ENCODE measurements around the gene LCAT. TPM values are rescaled to one million over a fixed set of nuclear protein-coding genes. Genes with fewer than 3 reads are reported as not detected.

The LCAT gene
- total and polyA plus RNA-seq, 4 donors = 10.6 to 178 (median 45.9) TPM

GRCh38 chr16:67924140-67924906 lies 19.6 kb downstream of the LCAT start:
- WGBS, 2 donors = 86 to 93% methylated on average over 10 of the region's 10 CpGs
- H3K27me3 ChIP-seq (ENCODE audit: control insufficient read depth in 1 of 2, insufficient read depth in 2 of 2, low read length in 1 of 2) = no peaks in the 10 kb centered on the region
- no peaks in the 10 kb centered on the region for H3K4me1 ChIP-seq (ENCODE audit: control insufficient read depth in 1 of 2, insufficient read depth in 2 of 2, low read length in 2 of 2)
- DNase-seq (no peak), ATAC-seq (ENCODE audit: low FRiP score) (no peak)
- no peak overlapping the region for H3K27ac ChIP-seq (ENCODE audit: low read depth in 1 of 2, low read length in 2 of 2)
- H3K9me3 ChIP-seq (ENCODE audit: control insufficient read depth, low read length) = no peaks in the 10 kb centered on the region
- no peak overlapping the region for H3K4me3 ChIP-seq (ENCODE audit: low read length in 2 of 2)
- H3K36me3 ChIP-seq (ENCODE audit: control insufficient read depth in 1 of 2, insufficient read depth in 2 of 2, low read length in 1 of 2) = peaks cover 0 to 2% of the 10 kb centered on the region in 2 donors
- intact Hi-C loops (cut with DNase I) = no loop called here

GRCh38 chr16:67923414-67924116 lies 20.4 kb downstream of the LCAT start:
- no peak for ATAC-seq (ENCODE audit: low FRiP score)
- Histone ChIP-seq H3K4me3 (ENCODE audit: low read length in 2 of 2) (no peak overlapping the region), H3K36me3 (ENCODE audit: control insufficient read depth in 1 of 2, insufficient read depth in 2 of 2, low read length in 1 of 2) (peaks cover 0 to 2% of the 10 kb centered on the region in 2 donors), H3K4me1 (ENCODE audit: control insufficient read depth in 1 of 2, insufficient read depth in 2 of 2, low read length in 2 of 2) (no peaks in the 10 kb centered on the region), H3K27ac (ENCODE audit: low read depth in 1 of 2, low read length in 2 of 2) (no peak overlapping the region), H3K9me3 (ENCODE audit: control insufficient read depth, low read length) (no peaks in the 10 kb centered on the region), H3K27me3 (ENCODE audit: control insufficient read depth in 1 of 2, insufficient read depth in 2 of 2, low read length in 1 of 2) (no peaks in the 10 kb centered on the region)
- WGBS, 2 donors = 71 to 75% methylated on average over 10 of the region's 10 CpGs
- no peak for DNase-seq
- intact Hi-C loops (cut with DNase I) = no loop called here

- no peak for DNase-seq
- Histone ChIP-seq H3K4me3 (ENCODE audit: low read length in 2 of 2) (no peak overlapping the region), H3K27me3 (ENCODE audit: control insufficient read depth in 1 of 2, insufficient read depth in 2 of 2, low read length in 1 of 2) (no peaks in the 10 kb centered on the region), H3K9me3 (ENCODE audit: control insufficient read depth, low read length) (no peaks in the 10 kb centered on the region), H3K36me3 (ENCODE audit: control insufficient read depth in 1 of 2, insufficient read depth in 2 of 2, low read length in 1 of 2) (peaks cover 0 to 2% of the 10 kb centered on the region in 2 donors), H3K27ac (ENCODE audit: low read depth in 1 of 2, low read length in 2 of 2) (no peak overlapping the region), H3K4me1 (ENCODE audit: control insufficient read depth in 1 of 2, insufficient read depth in 2 of 2, low read length in 2 of 2) (no peaks in the 10 kb centered on the region)
- 85 to 86% methylated on average over 8 of the region's 8 CpGs for WGBS, 2 donors
- ATAC-seq (ENCODE audit: low FRiP score) = no peak
- intact Hi-C loops (cut with DNase I) = no loop called here
Measured at GRCh38 chr16:67922740-67923139, 21.2 kb downstream of the LCAT start.

GRCh38 chr16:67922221-67922620 lies 21.7 kb downstream of the LCAT start:
- Histone ChIP-seq H3K4me1 (ENCODE audit: control insufficient read depth in 1 of 2, insufficient read depth in 2 of 2, low read length in 2 of 2) (no peaks in the 10 kb centered on the region), H3K27me3 (ENCODE audit: control insufficient read depth in 1 of 2, insufficient read depth in 2 of 2, low read length in 1 of 2) (no peaks in the 10 kb centered on the region), H3K27ac (ENCODE audit: low read depth in 1 of 2, low read length in 2 of 2) (no peak overlapping the region), H3K4me3 (ENCODE audit: low read length in 2 of 2) (no peak overlapping the region), H3K36me3 (ENCODE audit: control insufficient read depth in 1 of 2, insufficient read depth in 2 of 2, low read length in 1 of 2) (no peaks in the 10 kb centered on the region), H3K9me3 (ENCODE audit: control insufficient read depth, low read length) (no peaks in the 10 kb centered on the region)
- DNase-seq (no peak), ATAC-seq (ENCODE audit: low FRiP score) (no peak)
- 83 to 88% methylated on average over 5 of the region's 5 CpGs for WGBS, 2 donors
- intact Hi-C loops (cut with DNase I) = no loop called here

GRCh38 chr16:67919622-67920221 lies 24.2 kb downstream of the LCAT start:
- no peaks in the 10 kb centered on the region for H3K27me3 ChIP-seq (ENCODE audit: control insufficient read depth in 1 of 2, insufficient read depth in 2 of 2, low read length in 1 of 2)
- H3K9me3 ChIP-seq (ENCODE audit: control insufficient read depth, low read length) = no peaks in the 10 kb centered on the region
- no peaks in the 10 kb centered on the region for H3K4me1 ChIP-seq (ENCODE audit: control insufficient read depth in 1 of 2, insufficient read depth in 2 of 2, low read length in 2 of 2)
- H3K27ac ChIP-seq (ENCODE audit: low read depth in 1 of 2, low read length in 2 of 2) = no peak overlapping the region
- 87 to 93% methylated on average over 6 of the region's 6 CpGs for WGBS, 2 donors
- intact Hi-C loops (cut with DNase I) = no loop called here
- no peaks in the 10 kb centered on the region for H3K36me3 ChIP-seq (ENCODE audit: control insufficient read depth in 1 of 2, insufficient read depth in 2 of 2, low read length in 1 of 2)
- no peak overlapping the region for H3K4me3 ChIP-seq (ENCODE audit: low read length in 2 of 2)
- ATAC-seq (ENCODE audit: low FRiP score) (no peak), DNase-seq (no peak)

- Histone ChIP-seq H3K27ac (ENCODE audit: low read depth in 1 of 2, low read length in 2 of 2) (no peak overlapping the region), H3K9me3 (ENCODE audit: control insufficient read depth, low read length) (no peaks in the 10 kb centered on the region), H3K4me1 (ENCODE audit: control insufficient read depth in 1 of 2, insufficient read depth in 2 of 2, low read length in 2 of 2) (no peaks in the 10 kb centered on the region), H3K36me3 (ENCODE audit: control insufficient read depth in 1 of 2, insufficient read depth in 2 of 2, low read length in 1 of 2) (no peaks in the 10 kb centered on the region), H3K4me3 (ENCODE audit: low read length in 2 of 2) (no peak overlapping the region), H3K27me3 (ENCODE audit: control insufficient read depth in 1 of 2, insufficient read depth in 2 of 2, low read length in 1 of 2) (no peaks in the 10 kb centered on the region)
- intact Hi-C loops (cut with DNase I) = no loop called here
- WGBS, 2 donors = 68 to 71% methylated on average over 4 of the region's 4 CpGs
- no peak for ATAC-seq (ENCODE audit: low FRiP score)
- no peak for DNase-seq
Measured at GRCh38 chr16:67917852-67918236, 26.1 kb downstream of the LCAT start.

GRCh38 chr16:67917140-67917851 lies 26.6 kb downstream of the LCAT start:
- no peaks in the 10 kb centered on the region for H3K9me3 ChIP-seq (ENCODE audit: control insufficient read depth, low read length)
- WGBS, 2 donors = 7 to 12% methylated on average over 6 of the region's 6 CpGs
- no peaks in the 10 kb centered on the region for H3K36me3 ChIP-seq (ENCODE audit: control insufficient read depth in 1 of 2, insufficient read depth in 2 of 2, low read length in 1 of 2)
- no peak overlapping the region for H3K4me3 ChIP-seq (ENCODE audit: low read length in 2 of 2)
- ATAC-seq (ENCODE audit: low FRiP score) = peak; percentile 20
- H3K27ac ChIP-seq (ENCODE audit: low read depth in 1 of 2, low read length in 2 of 2) = peak overlapping the region in 1 of 2 donors; percentile 13
- intact Hi-C loops (cut with DNase I) = no loop called here
- no peaks in the 10 kb centered on the region for H3K27me3 ChIP-seq (ENCODE audit: control insufficient read depth in 1 of 2, insufficient read depth in 2 of 2, low read length in 1 of 2)
- no peaks in the 10 kb centered on the region for H3K4me1 ChIP-seq (ENCODE audit: control insufficient read depth in 1 of 2, insufficient read depth in 2 of 2, low read length in 2 of 2)
- DNase-seq = no peak

GRCh38 chr16:67915831-67916723 lies 27.8 kb downstream of the LCAT start:
- Histone ChIP-seq H3K4me1 (ENCODE audit: control insufficient read depth in 1 of 2, insufficient read depth in 2 of 2, low read length in 2 of 2) (no peaks in the 10 kb centered on the region), H3K4me3 (ENCODE audit: low read length in 2 of 2) (no peak overlapping the region), H3K9me3 (ENCODE audit: control insufficient read depth, low read length) (no peaks in the 10 kb centered on the region), H3K27ac (ENCODE audit: low read depth in 1 of 2, low read length in 2 of 2) (no peak overlapping the region), H3K27me3 (ENCODE audit: control insufficient read depth in 1 of 2, insufficient read depth in 2 of 2, low read length in 1 of 2) (no peaks in the 10 kb centered on the region), H3K36me3 (ENCODE audit: control insufficient read depth in 1 of 2, insufficient read depth in 2 of 2, low read length in 1 of 2) (no peaks in the 10 kb centered on the region)
- 69 to 77% methylated on average over 7 of the region's 7 CpGs for WGBS, 2 donors
- no peak for ATAC-seq (ENCODE audit: low FRiP score)
- DNase-seq = no peak
- intact Hi-C loops (cut with DNase I) = no loop called here

Data from aorta (tissue), 5 donors.